Subcutaneous adipose tissue (tissue), 4 donors: ENCODE results near the gene RERE. TPM values are rescaled to one million over a fixed set of nuclear protein-coding genes. Genes with fewer than 3 reads are reported as not detected.

Source experiments
- total RNA-seq, 4 donors: library from RNA; depleted of rRNA; stranded (reverse); fragments of >200 nt; gene quantifications; one replicate each; pipeline ENCODE4 v1.1.0, GENCODE V29; 2016
- TF ChIP-seq, protein P1 (sequence below): fragments of 450-650 bp; IDR thresholded peaks from one replicate; pipeline ENCODE4 v1.5.1; 2016; ENCODE audit warnings: low read depth, mild to moderate bottlenecking, control low read depth, antibody characterized with exemption, moderate library complexity

Gene RERE
- total RNA-seq, 4 donors from 2014 or later = 67.0 to 91.4 (median 83.1) TPM

GRCh38 chr1:8357329-8358101 lies 459.9 kb downstream of the RERE start:
- TF ChIP-seq, protein P1, sequence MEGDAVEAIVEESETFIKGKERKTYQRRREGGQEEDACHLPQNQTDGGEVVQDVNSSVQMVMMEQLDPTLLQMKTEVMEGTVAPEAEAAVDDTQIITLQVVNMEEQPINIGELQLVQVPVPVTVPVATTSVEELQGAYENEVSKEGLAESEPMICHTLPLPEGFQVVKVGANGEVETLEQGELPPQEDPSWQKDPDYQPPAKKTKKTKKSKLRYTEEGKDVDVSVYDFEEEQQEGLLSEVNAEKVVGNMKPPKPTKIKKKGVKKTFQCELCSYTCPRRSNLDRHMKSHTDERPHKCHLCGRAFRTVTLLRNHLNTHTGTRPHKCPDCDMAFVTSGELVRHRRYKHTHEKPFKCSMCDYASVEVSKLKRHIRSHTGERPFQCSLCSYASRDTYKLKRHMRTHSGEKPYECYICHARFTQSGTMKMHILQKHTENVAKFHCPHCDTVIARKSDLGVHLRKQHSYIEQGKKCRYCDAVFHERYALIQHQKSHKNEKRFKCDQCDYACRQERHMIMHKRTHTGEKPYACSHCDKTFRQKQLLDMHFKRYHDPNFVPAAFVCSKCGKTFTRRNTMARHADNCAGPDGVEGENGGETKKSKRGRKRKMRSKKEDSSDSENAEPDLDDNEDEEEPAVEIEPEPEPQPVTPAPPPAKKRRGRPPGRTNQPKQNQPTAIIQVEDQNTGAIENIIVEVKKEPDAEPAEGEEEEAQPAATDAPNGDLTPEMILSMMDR = no peak

DNA sequence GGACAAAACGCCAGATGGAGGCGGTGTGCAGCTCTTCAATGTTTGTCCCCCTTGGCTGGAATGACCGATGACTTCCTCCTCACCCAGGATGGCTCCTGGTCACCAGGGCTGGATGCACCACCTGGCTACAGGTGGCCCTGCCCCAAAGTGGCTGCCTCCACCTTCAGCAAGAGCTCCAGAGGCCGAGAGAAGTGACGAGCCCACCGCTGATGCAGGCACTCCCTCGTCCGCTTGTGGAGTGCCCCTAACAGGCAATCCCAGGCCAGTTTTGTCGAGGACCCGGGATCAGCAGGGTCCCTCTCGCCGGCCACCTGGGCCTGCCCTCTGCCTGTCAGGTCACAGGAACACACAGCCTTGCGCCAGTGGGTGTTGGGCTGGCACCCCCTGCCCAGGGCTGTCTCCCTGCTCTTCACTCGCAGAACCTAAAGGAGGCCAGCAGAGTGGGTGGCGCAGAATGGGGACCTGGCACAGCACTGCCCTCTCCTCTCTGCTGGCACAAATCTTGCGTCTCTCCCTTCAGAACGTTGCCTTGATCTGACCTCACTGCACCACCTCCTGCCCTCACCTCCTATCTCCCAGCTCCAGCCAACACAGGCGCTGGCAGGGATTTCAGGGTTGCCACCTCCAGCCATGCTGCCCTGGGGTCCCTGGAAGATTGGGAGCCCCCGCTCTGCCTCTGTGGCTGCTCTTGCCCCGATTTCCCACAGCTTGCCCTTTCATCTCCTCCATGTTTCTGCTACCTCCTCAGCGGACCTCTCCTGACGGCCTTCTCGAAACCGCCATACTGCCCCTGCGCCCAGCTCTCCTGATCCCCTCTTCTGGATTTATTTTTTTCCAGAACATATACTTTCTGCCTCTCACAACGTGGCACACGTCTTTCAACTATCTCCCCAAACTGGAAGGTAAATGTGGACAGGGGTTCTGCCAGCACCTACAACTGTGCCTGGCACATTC lies 460.9 kb downstream of the RERE start:
- TF ChIP-seq, protein P1 = no peak

DNA sequence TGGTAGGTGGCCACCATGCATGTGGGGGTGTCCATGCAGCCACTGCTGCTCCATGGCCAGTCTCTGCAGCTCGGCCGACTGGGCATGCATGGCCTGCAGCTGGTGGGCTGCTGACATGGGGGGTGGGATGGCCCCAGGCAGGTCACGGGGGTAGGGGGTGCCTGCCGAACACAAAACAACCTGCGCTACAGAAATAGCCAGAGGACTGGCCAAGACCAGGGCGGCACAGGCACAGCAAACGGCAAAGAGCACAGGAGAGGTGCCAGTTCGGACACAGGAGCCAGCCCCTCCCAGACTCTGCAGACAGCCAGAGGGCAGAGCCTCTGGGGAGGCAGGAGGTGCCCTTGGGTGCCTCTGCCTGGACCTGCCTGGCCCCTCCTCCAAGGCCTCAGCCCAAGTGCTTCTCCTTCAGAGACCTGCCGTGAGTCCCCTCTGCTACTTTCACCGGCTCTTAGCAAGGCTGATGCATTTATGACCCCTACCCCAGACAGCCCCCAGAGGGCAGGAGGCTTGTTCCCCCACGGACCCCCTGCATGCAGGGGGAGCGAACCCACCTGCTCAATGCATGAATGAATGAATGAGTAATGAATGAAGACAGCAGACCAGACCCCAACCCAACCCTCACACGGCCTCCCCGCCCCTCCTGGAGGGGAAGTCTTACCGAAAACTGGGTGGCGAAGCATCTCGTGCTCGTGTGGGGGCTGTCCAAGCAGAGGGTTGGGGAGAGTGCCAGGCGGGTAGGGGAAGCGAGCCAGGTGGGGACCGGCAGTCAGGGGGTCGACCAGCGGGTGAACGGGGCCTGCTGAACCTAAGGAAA lies 461.8 kb downstream of the RERE start:
- TF ChIP-seq, protein P1 = no peak

DNA sequence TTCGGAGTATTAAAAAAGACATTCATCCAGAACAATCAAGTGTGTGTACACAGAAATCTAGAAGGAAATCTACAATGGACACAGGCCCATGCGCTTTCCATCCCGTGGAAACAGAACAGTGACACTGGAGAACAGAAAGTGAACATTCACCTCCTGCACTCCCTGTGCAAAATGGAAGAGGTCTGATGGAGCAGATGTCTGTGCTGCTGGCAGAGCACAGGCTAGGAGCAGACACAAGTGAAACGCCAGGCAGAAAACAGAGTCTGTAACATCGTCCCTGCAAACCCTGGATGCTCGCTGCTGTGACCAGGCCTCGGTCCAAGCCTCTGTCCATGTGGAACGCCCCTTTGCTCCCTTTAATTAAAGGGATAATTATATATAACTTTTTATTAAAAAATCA lies 463.4 kb downstream of the RERE start:
- TF ChIP-seq, protein P1 = no peak

DNA sequence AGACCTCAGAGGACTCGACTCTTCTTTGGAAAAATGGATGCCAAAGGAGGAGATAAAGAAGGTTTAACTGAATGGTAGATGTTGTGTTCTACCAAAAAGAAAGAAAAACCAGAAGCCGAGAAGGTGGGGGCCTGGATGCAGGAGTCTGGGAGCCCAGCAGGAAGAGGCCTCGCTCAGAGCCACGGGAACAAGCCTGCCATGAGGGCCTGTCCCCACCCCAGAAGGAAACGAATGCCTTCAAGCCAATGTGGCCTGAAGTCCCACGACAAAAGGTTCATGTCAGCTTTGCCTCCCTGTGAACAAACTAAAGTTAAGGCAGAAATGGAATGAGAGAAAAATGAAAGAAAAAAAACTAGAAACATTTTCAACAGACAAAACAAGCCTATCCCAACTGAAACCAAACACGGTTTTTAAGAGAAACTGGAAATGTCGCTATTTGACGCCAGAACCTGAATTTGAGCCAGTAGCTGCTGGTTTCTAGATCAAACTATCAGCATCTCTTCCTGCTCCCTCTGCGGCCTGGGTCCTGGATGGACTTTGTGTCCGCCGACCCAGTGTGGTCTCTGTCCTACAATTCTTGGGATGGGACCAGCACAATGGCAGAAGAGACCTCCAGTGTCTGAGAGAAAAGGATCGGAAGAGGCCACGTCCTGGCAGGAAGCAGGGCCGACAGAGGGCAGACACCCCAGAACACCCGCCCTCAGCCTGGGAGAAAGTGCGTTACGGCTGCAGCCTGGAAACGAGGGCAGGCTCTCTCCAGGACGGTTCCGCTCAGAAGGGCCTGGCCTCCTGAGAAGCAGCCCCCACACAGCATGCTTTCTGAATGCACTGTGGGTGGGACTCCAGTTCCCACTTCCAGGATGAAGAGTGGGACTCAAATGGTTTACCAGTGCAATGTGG lies 464.3 kb downstream of the RERE start:
- TF ChIP-seq, protein P1 = no peak

GRCh38 chr1:8352471-8352845 lies 465.0 kb downstream of the RERE start:
- TF ChIP-seq, protein P1 = no peak
